Vagina (tissue), 2 donors: ENCODE data around the gene SMARCC2.

Experiments
- CTCF ChIP-seq, 3 experiments: fragments of 450-650 bp in 2 of 3; fragments of 200-600 bp in 1 of 3; sonication (generic) in 1 of 3; IDR thresholded peaks; one replicate each; pipeline ENCODE4 v1.5.1; 2017 to 2019; ENCODE audit warnings: antibody characterized with exemption in 3 of 3, mild to moderate bottlenecking in 2 of 3, moderate library complexity in 2 of 3
- POLR2A ChIP-seq, 2 donors: fragments of 450-650 bp; IDR thresholded peaks; one replicate each; pipeline ENCODE4 v1.6.1; 2017; ENCODE audit warnings: antibody characterized with exemption in 2 of 2, mild to moderate bottlenecking in 2 of 2, moderate library complexity in 2 of 2
- POLR2AphosphoS5 ChIP-seq, 2 donors: sonication (generic); formaldehyde crosslinking; IDR thresholded peaks; one replicate each; pipeline ENCODE4 v1.9.0; 2017; ENCODE audit warnings: antibody characterized with exemption in 2 of 2, mild to moderate bottlenecking in 2 of 2, low read depth in 1 of 2; ENCODE audit not compliant: insufficient read depth in 1 of 2

- TF ChIP-seq POLR2AphosphoS5 (IDR thresholded peaks at IDR 0.05; ENCODE audit: insufficient read depth in 1 of 2, low read depth in 1 of 2): no peak
- no peak for TF ChIP-seq CTCF (IDR thresholded peaks at IDR 0.05)
- TF ChIP-seq POLR2A (IDR thresholded peaks at IDR 0.05): no peak
These were observed 34.5 kb downstream of the SMARCC2 start for GRCh38 chr12:56154818-56155217.
